K562 (cell line): ENCODE results near the gene SF3B3. TPM values are rescaled to one million over a fixed set of nuclear protein-coding genes. Genes with fewer than 3 reads are reported as not detected.

Experiments used
- ATAC-seq: fragments of 200-7000 bp; cut with Tn5 transposase; 3 replicates; pipeline ENCODE4 v1.9.1; 2020; ENCODE audit warnings: moderate library complexity
- BruUV-seq: library from RNA; stranded (reverse); fragments of 400-500 nt; replicated peaks from 2 replicates; lab custom pipeline; 2021; lab: Mats Ljungman, UMichigan
- CTCF ChIA-PET: fragments of 300-600 bp; formaldehyde crosslinking; extraction: SDS; loops from one replicate; lab custom pipeline; 2021; ENCODE audit warnings: low intra/inter-chr PET ratio; lab: Yijun Ruan, JAX
- POLR2A ChIA-PET: fragments of 300-600, 350-650 bp; sonication (Branson Sonifier 250); formaldehyde crosslinking; extraction: SDS; loops from one replicate; lab custom pipeline; 2021; ENCODE audit warnings: antibody characterized with exemption, inconsistent platforms; lab: Yijun Ruan, JAX
- DNase-seq, 4 experiments: peaks; one replicate each; pipeline versions ENCODE4 v3.0.0 to v3.0.0-alpha.2; 2011 to 2018; ENCODE audit warnings: low spot score in 3 of 4, mixed read lengths in 3 of 4; ENCODE audit errors: extremely low read depth in 1 of 4
- FAIRE-seq: peaks from 2 replicates; lab custom pipeline; 2011; peaks lifted over from hg19 to GRCh38; lab: Jason Lieb, UNC
- H2AFZ ChIP-seq: 2 replicates; pipeline ENCODE4 v1.6.0; 2011; ENCODE audit warnings: low read depth, low read length, control low read depth, inconsistent platforms
- H3K27ac ChIP-seq: fragments of 200-600 bp; 3 replicates; pipeline ENCODE4 v1.8.0; 2011; ENCODE audit warnings: low read depth, mild to moderate bottlenecking, control low read depth, inconsistent platforms, low read length, moderate library complexity, mixed read lengths; ENCODE audit errors: extremely low read depth
- H3K27me3 ChIP-seq, 2 experiments: fragments of 300-600 bp in 1 of 2; 2 replicates in 1 of 2; 3 replicates in 1 of 2; pipeline versions ENCODE4 v1.6.0 to v1.8.0; 2011; ENCODE audit warnings: inconsistent platforms in 2 of 2, low read length in 2 of 2, mild to moderate bottlenecking in 1 of 2, mixed read lengths in 1 of 2, moderate library complexity in 1 of 2; ENCODE audit not compliant: control insufficient read depth in 2 of 2, insufficient read depth in 2 of 2
- H3K36me3 ChIP-seq: fragments of 300-600 bp; 3 replicates; pipeline ENCODE4 v1.8.0; 2011; ENCODE audit warnings: mild to moderate bottlenecking, low read length, inconsistent platforms; ENCODE audit not compliant: control insufficient read depth, insufficient read depth
- H3K4me1 ChIP-seq, 2 experiments: fragments of 200-600 bp in 1 of 2; replicated peaks in 1 of 2; 2 replicates in 1 of 2; 3 replicates in 1 of 2; pipeline versions ENCODE4 v1.5.1 to v1.8.0; 2011; ENCODE audit warnings: inconsistent platforms in 2 of 2, low read length in 2 of 2, mild to moderate bottlenecking in 1 of 2, mixed read lengths in 1 of 2, moderate library complexity in 1 of 2; ENCODE audit not compliant: control insufficient read depth in 2 of 2, insufficient read depth in 2 of 2
- H3K4me2 ChIP-seq: 2 replicates; pipeline ENCODE4 v1.6.1; 2011; ENCODE audit warnings: low read length, control low read depth, inconsistent platforms, mixed read lengths; ENCODE audit not compliant: insufficient read depth
- H3K4me3 ChIP-seq: fragments of 200-600 bp; sonication (generic), shearing (Covaris generic); 2 replicates; pipeline ENCODE4 v1.5.1; 2016; ENCODE audit warnings: control low read depth, inconsistent platforms
- H3K79me2 ChIP-seq: fragments of 200-600 bp; 3 replicates; pipeline ENCODE4 v1.8.0; 2011; ENCODE audit warnings: low read length, inconsistent platforms; ENCODE audit not compliant: control insufficient read depth, insufficient read depth
- H3K9ac ChIP-seq, 2 experiments: 2 replicates each; pipeline versions ENCODE4 v1.6.0 to v1.6.1; 2011; ENCODE audit warnings: low read depth in 2 of 2, low read length in 2 of 2, control low read depth in 1 of 2, inconsistent platforms in 1 of 2, mild to moderate bottlenecking in 1 of 2, mixed read lengths in 1 of 2; ENCODE audit not compliant: insufficient read depth in 1 of 2
- H3K9me1 ChIP-seq: one replicate; pipeline ENCODE4 v1.6.0; 2011; ENCODE audit warnings: inconsistent platforms, mild to moderate bottlenecking, low read length, moderate library complexity; ENCODE audit not compliant: control insufficient read depth, insufficient read depth
- H3K9me3 ChIP-seq: replicated peaks from 2 replicates; pipeline ENCODE4 v1.5.1; 2011; ENCODE audit warnings: low read depth, low read length, inconsistent platforms; ENCODE audit not compliant: control insufficient read depth, insufficient read depth
- H4K20me1 ChIP-seq: replicated peaks from 2 replicates; pipeline ENCODE4 v1.6.1; 2011; ENCODE audit warnings: low read length, inconsistent platforms, mixed read lengths; ENCODE audit not compliant: control insufficient read depth, insufficient read depth
- CREM ChIP-seq: IDR thresholded peaks from 2 replicates; pipeline ENCODE4 v1.6.1; 2014; ENCODE audit warnings: antibody characterized with exemption, low read depth
- DIDO1 ChIP-seq: fragments of 450-650 bp; IDR thresholded peaks from 2 replicates; pipeline ENCODE4 v1.6.1; 2016; ENCODE audit warnings: low read depth, missing biosample characterization, missing genetic modification characterization
- EP300 ChIP-seq: IDR thresholded peaks from 2 replicates; pipeline ENCODE4 v1.6.1; 2012; ENCODE audit warnings: low read length, improper control_type of control experiment
- GMEB1 ChIP-seq: fragments of 250-450 bp; sonication (Bioruptor Pico); IDR thresholded peaks from 2 replicates; pipeline ENCODE4 v1.4.0; 2020; ENCODE audit warnings: mild to moderate bottlenecking
- MITF ChIP-seq: IDR thresholded peaks from 2 replicates; pipeline ENCODE4 v1.6.1; 2014; ENCODE audit warnings: antibody characterized with exemption
- NR2C2 ChIP-seq, 2 experiments: fragments of 200-800 bp in 1 of 2; sonication (Bioruptor generic) in 1 of 2; sonication (generic) in 1 of 2; formaldehyde crosslinking in 1 of 2; IDR thresholded peaks; 2 replicates each; pipeline versions ENCODE4 v1.6.1 to v1.8.0; 2016 to 2022; ENCODE audit warnings: mild to moderate bottlenecking in 1 of 2, missing compliant biosample characterization in 1 of 2, missing genetic modification characterization in 1 of 2, missing genetic modification reagents in 1 of 2
- RHOXF2B ChIP-seq: fragments of 250-450 bp; sonication (Bioruptor Pico); conservative IDR thresholded peaks from 2 replicates; pipeline ENCODE4 v1.5.1; 2021
- RUNX1 ChIP-seq: sonication (generic); IDR thresholded peaks from 2 replicates; pipeline ENCODE4 v1.6.1; 2016; ENCODE audit warnings: antibody characterized with exemption, low read depth
- ZBTB2 ChIP-seq: fragments of 450-650 bp; IDR thresholded peaks from 2 replicates; pipeline ENCODE4 v1.6.1; 2016; ENCODE audit warnings: antibody characterized with exemption
- ZNF133 ChIP-seq: fragments of 250-450 bp; sonication (Bioruptor Pico); IDR thresholded peaks from 2 replicates; pipeline ENCODE4 v1.4.0; 2020; ENCODE audit warnings: mild to moderate bottlenecking
- ZNF217 ChIP-seq: sonication (generic); formaldehyde crosslinking; IDR thresholded peaks from 2 replicates; pipeline ENCODE4 v1.8.0; 2022; ENCODE audit warnings: mild to moderate bottlenecking, missing genetic modification reagents
- ZNF347 ChIP-seq: fragments of 450-650 bp; formaldehyde crosslinking; IDR thresholded peaks from 2 replicates; pipeline ENCODE4 v1.4.0; 2020; ENCODE audit warnings: low read depth, mild to moderate bottlenecking, moderate library complexity
- WGBS: fragments of 100-300 bp; shearing (Covaris generic); methylation state at CpG from one replicate; pipeline ENCODE4 v1.1.6; 2016; ENCODE audit warnings: low coverage, mixed read lengths; ENCODE audit not compliant: insufficient coverage; ENCODE audit errors: missing lambda C conversion rate; 5-methylcytosine and 5-hydroxymethylcytosine counted together
- in situ Hi-C: fragments of 300-500 bp; cut with MboI; formaldehyde crosslinking; loops from 4 replicates; pipeline ENCODE4 v1.15.0; 2018; ENCODE audit warnings: inconsistent platforms, mixed read lengths
- intact Hi-C: fragments of 100-400 bp; cut with micrococcal nuclease; formaldehyde crosslinking; loops from 2 replicates; pipeline ENCODE4 v1.14.2; 2022
- polyA plus RNA-seq, 8 experiments: library from polyadenylated mRNA; depleted of rRNA in 4 of 8; stranded (reverse) in 5 of 8; unstranded in 3 of 8; fragments of >200 nt; fragmentation: Nextera tagmentation in 2 of 8; fragmentation: Illumina TruSeq in 1 of 8; extraction: Ambion mirVana in 2 of 8; extraction: Trizol in 1 of 8; gene quantifications; 2 replicates each; pipeline versions ENCODE4 v1.2.1 to v1.2.3, GENCODE V29; 2011 to 2014; ENCODE audit warnings: inconsistent platforms in 1 of 8, missing spikeins in 1 of 8
- total RNA-seq, 7 experiments: library from RNA; depleted of rRNA in 6 of 7; stranded (reverse); fragments of >200 nt in 6 of 7; fragmentation: Illumina TruSeq in 2 of 7; extraction: Trizol in 2 of 7; gene quantifications; 2 replicates each; pipeline versions ENCODE4 v1.2.1 to v1.2.3, GENCODE V29; 2011 to 2021; ENCODE audit warnings: low replicate concordance in 1 of 7
- TF ChIP-seq, protein P1 (sequence below): fragments of 250-450 bp; sonication (Bioruptor Pico); IDR thresholded peaks from 2 replicates; pipeline ENCODE4 v1.4.0; 2020

SF3B3 gene
- total and polyA plus RNA-seq, 9 of the 15 experiments (the other 6 are each of a cell fraction or from before 2014, with no cell fraction given): 98.9 to 546 (median 221) TPM

- Histone ChIP-seq H3K9me3 (no peaks in the 10 kb centered on the region), H2AFZ (no peak overlapping the region), H3K4me3 (no peak overlapping the region), H3K9me1 (no peaks in the 10 kb centered on the region), H3K79me2 (no peaks in the 10 kb centered on the region), H3K27ac (no peak overlapping the region), H4K20me1 (peaks cover 5% of the 10 kb centered on the region; the same call in 1 of the 2 replicates), H3K9ac (no peak overlapping the region), H3K27me3 (peaks cover 17 to 40% of the 10 kb centered on the region in 2 experiments), H3K4me2 (no peak overlapping the region), H3K36me3 (no peaks in the 10 kb centered on the region), H3K4me1 (peaks cover 0 to 5% of the 10 kb centered on the region in 2 experiments; a peak in 2 of 5 replicates)
- 15% methylated on average over 9 of the region's 9 CpGs for WGBS
- intact Hi-C loops: no loop called here
- no peak for FAIRE-seq
- DNase-seq: no peak
- no peak for ATAC-seq
- no TSS peak for BruUV-seq
- ChIA-PET CTCF (no interaction called here), POLR2A (interaction anchor here (1.1 to 1.7 kb wide), 4 partner anchors 7 to 48 kb away, joined by 3 to 5 read pairs (median 4); no protein-coding TSS in a partner anchor)
- in situ Hi-C loops: no loop called here
- TF ChIP-seq ZNF133 (CRISPR knock-in tag): no peak
- TF ChIP-seq ZBTB2: no peak
- no peak for TF ChIP-seq EP300
- TF ChIP-seq ZNF347: no peak
- TF ChIP-seq RHOXF2B (CRISPR knock-in tag): no peak
- TF ChIP-seq GMEB1 (CRISPR knock-in tag): no peak
- no peak for TF ChIP-seq ZNF217 (CRISPR knock-in tag)
- no peak for TF ChIP-seq CREM
- TF ChIP-seq, protein P1, sequence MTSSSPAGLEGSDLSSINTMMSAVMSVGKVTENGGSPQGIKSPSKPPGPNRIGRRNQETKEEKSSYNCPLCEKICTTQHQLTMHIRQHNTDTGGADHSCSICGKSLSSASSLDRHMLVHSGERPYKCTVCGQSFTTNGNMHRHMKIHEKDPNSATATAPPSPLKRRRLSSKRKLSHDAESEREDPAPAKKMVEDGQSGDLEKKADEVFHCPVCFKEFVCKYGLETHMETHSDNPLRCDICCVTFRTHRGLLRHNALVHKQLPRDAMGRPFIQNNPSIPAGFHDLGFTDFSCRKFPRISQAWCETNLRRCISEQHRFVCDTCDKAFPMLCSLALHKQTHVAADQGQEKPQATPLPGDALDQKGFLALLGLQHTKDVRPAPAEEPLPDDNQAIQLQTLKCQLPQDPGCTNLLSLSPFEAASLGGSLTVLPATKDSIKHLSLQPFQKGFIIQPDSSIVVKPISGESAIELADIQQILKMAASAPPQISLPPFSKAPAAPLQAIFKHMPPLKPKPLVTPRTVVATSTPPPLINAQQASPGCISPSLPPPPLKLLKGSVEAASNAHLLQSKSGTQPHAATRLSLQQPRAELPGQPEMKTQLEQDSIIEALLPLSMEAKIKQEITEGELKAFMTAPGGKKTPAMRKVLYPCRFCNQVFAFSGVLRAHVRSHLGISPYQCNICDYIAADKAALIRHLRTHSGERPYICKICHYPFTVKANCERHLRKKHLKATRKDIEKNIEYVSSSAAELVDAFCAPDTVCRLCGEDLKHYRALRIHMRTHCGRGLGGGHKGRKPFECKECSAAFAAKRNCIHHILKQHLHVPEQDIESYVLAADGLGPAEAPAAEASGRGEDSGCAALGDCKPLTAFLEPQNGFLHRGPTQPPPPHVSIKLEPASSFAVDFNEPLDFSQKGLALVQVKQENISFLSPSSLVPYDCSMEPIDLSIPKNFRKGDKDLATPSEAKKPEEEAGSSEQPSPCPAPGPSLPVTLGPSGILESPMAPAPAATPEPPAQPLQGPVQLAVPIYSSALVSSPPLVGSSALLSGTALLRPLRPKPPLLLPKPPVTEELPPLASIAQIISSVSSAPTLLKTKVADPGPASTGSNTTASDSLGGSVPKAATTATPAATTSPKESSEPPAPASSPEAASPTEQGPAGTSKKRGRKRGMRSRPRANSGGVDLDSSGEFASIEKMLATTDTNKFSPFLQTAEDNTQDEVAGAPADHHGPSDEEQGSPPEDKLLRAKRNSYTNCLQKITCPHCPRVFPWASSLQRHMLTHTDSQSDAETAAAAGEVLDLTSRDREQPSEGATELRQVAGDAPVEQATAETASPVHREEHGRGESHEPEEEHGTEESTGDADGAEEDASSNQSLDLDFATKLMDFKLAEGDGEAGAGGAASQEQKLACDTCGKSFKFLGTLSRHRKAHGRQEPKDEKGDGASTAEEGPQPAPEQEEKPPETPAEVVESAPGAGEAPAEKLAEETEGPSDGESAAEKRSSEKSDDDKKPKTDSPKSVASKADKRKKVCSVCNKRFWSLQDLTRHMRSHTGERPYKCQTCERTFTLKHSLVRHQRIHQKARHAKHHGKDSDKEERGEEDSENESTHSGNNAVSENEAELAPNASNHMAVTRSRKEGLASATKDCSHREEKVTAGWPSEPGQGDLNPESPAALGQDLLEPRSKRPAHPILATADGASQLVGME (CRISPR knock-in tag): no peak
- TF ChIP-seq NR2C2 (CRISPR knock-in tag; IDR thresholded peaks at IDR 0.05): no peak
- no peak for TF ChIP-seq NR2C2 (tag; IDR thresholded peaks at IDR 0.05)
- TF ChIP-seq RUNX1: no peak
- no peak for TF ChIP-seq DIDO1 (tag)
- TF ChIP-seq MITF: no peak
These were observed 63.1 kb downstream of the SF3B3 start for GRCh38 chr16:70586731-70587130.
